Stomach smooth muscle (tissue), 2 donors: ENCODE data around the gene FKBP6.

Experiments used
- H3K27ac ChIP-seq: one replicate; pipeline ENCODE4 v1.7.0; 2013; ENCODE audit warnings: mild to moderate bottlenecking, low read length, inconsistent platforms
- H3K27me3 ChIP-seq, 2 donors: one replicate each; pipeline ENCODE4 v1.7.0; 2013; ENCODE audit warnings: low read length in 2 of 2; ENCODE audit not compliant: insufficient read depth in 2 of 2, control insufficient read depth in 1 of 2
- H3K36me3 ChIP-seq, 2 donors: one replicate each; pipeline ENCODE4 v1.7.0; 2013; ENCODE audit warnings: low read length in 2 of 2; ENCODE audit not compliant: control insufficient read depth in 2 of 2, insufficient read depth in 2 of 2
- H3K4me1 ChIP-seq: one replicate; pipeline ENCODE4 v1.7.0; 2013; ENCODE audit warnings: low read length; ENCODE audit not compliant: control insufficient read depth, insufficient read depth
- H3K4me3 ChIP-seq, 2 donors: one replicate each; pipeline ENCODE4 v1.7.0; 2013; ENCODE audit warnings: low read length in 2 of 2
- H3K9ac ChIP-seq, 2 donors: one replicate each; pipeline ENCODE4 v1.7.0; 2013; ENCODE audit warnings: low read length in 2 of 2, mild to moderate bottlenecking in 1 of 2
- H3K9me3 ChIP-seq, 2 donors: one replicate each; pipeline ENCODE4 v1.7.0; 2013; ENCODE audit warnings: low read length in 2 of 2; ENCODE audit not compliant: control insufficient read depth in 2 of 2
- donor health status: healthy.
- donor health status: Pancreatic carcinoma.

Gene FKBP6

DNA sequence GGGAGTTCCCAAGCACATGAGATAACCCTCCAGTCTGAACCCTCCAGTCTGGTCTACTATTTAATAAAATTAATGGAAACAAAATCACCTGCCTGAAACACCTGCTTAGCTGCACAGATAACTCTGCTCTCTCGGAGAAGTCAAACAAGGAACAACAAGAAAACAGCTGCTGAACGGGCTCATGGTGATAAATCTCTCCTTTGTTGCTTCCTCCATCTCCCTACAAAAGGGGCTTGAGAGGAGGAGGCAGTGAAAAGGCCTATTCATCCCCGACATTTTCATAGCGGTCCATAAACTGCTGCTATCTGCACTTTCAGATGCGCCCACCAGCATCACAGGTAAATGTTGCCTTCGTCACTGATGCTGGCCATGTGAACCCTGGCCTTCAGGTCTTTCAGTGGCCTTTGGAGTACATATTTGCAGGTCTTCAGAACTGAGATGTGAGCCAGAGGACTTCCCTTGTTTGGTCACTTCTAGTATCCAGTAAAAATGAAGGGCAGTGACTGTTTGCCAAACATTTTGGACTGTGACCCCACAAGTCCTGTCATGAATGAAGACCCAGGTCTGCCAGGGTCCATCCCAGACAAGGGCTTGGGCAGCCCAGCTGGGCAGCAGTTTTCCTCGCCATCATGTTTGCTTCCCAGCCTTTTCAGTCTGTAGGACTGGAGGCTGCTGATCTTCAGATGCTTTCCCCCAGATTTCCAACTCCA lies 15.9 kb downstream of the FKBP6 start:
- H3K9me3 ChIP-seq: no peaks in the 10 kb centered on the region
- no peak overlapping the region for H3K9ac ChIP-seq
- no peaks in the 10 kb centered on the region for H3K36me3 ChIP-seq
- H3K27ac ChIP-seq: no peak overlapping the region
- H3K27me3 ChIP-seq: peaks cover 3% of the 10 kb centered on the region in 2 donors
- no peak overlapping the region for H3K4me3 ChIP-seq
- peaks cover 3% of the 10 kb centered on the region for H3K4me1 ChIP-seq

DNA sequence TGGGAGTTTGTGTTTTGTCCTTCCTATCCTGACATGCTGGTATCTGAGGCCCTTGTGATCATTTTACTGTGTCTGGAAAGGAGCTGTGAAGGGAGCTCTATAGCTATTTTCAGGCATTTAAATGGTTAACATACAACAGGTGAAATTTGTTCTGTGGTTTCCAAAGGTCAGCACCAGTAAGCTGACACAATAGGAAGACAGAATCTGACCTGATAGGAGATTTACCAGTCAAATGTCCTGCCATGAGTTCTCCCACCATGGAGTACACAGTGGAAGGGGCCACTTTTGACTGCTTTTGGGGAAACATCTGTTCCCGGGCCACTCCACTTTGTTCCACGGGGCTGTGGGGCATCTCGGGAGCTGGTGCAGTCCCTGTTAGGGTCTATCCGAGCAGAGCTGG lies 17.6 kb downstream of the FKBP6 start:
- no peak overlapping the region for H3K27ac ChIP-seq
- H3K27me3 ChIP-seq: peaks cover 3% of the 10 kb centered on the region in 2 donors
- H3K4me3 ChIP-seq: no peak overlapping the region
- H3K4me1 ChIP-seq: peaks cover 3% of the 10 kb centered on the region
- H3K9ac ChIP-seq: no peak overlapping the region
- H3K36me3 ChIP-seq: no peaks in the 10 kb centered on the region
- no peaks in the 10 kb centered on the region for H3K9me3 ChIP-seq

DNA sequence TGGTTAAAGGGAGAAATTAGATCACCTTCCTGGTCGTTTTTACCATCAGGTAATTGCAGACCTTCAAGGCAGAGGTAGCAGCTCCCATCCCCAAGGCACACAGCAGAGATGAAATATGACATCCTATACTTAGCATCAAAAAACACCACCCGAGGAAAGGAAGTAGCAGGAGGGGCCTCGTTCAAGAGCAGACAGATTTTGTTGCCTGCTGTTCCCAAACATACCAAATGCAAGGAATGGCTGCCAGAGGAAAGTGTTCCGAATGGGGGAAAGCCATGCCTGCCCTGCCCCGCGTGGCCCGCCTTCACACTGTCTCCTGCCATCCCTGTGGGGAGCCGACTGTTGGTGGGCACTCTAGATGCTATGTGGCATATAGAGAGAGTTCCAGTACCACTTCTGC lies 18.0 kb downstream of the FKBP6 start:
- Histone ChIP-seq H3K4me3 (no peak overlapping the region), H3K9ac (no peak overlapping the region), H3K27ac (no peak overlapping the region)

DNA sequence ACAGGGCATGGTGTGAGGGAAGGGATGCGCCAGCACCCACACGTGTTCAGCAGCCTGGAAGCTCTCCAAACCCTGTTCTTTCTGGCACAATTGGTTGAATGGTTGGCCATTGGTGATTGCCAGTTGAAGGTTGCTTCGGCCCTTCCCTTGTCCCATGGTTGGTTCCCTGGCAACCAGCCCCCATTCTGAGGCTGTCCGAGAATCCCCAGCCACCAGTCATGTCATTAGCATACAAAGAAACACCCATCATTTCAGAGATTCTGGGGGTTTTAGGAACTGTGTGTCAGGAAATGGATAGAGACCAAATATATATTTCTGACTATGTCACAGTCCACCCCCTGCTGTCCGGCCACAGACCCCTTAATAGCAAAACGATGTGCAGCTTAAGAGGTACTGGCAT lies 21.8 kb downstream of the FKBP6 start:
- Histone ChIP-seq H3K27ac (no peak overlapping the region), H3K27me3 (no peaks in the 10 kb centered on the region), H3K4me1 (peaks cover 3% of the 10 kb centered on the region), H3K4me3 (no peak overlapping the region), H3K9me3 (no peaks in the 10 kb centered on the region), H3K36me3 (no peaks in the 10 kb centered on the region), H3K9ac (no peak overlapping the region)

More for the DNA sequence above, 18.0 kb downstream of the FKBP6 start:
- Histone ChIP-seq H3K9me3 (no peaks in the 10 kb centered on the region), H3K36me3 (no peaks in the 10 kb centered on the region), H3K4me1 (peaks cover 3% of the 10 kb centered on the region), H3K27me3 (peaks cover 3% of the 10 kb centered on the region in 2 donors)

DNA sequence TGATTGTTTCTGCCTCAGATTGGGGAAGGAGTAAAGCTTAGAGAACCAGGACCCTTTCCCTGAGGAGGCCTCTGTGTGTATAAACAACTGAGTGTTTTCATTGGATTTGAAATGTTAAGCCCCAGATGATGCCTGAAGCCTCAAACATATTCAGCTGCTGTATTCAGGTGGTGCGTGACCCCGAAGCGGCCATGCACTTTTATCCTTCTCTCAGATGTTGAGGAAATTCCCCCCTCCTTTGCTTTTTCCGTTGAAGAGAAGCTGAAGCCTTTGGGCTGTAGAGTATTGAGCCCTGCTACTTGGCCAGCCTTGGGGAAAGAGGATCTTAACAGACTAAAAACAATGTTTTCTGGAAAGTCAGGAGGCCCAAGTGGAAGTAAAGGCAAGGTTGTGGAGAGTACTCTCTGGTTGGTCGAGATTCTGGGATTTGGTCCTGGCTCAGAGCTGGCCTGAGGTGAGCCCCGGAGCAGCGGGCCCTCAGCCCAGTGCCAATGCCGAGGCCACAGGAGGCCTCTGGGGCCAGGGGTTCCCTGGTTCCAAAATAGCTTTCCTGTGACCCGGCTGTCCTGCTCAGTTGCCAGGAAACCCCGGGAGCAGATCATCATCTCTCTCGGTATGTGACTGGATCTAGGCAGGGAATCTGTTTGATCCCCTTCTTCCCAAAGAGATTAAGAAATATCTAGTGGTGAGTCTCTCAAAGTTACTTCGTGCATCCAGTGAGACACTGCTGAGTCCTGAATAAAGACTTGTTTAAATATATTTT lies 22.5 kb downstream of the FKBP6 start:
- H3K27ac ChIP-seq: no peak overlapping the region
- peaks cover 3% of the 10 kb centered on the region for H3K4me1 ChIP-seq
- H3K9me3 ChIP-seq: no peaks in the 10 kb centered on the region
- no peaks in the 10 kb centered on the region for H3K36me3 ChIP-seq
- H3K27me3 ChIP-seq: no peaks in the 10 kb centered on the region
- no peak overlapping the region for H3K4me3 ChIP-seq
- H3K9ac ChIP-seq: no peak overlapping the region

DNA sequence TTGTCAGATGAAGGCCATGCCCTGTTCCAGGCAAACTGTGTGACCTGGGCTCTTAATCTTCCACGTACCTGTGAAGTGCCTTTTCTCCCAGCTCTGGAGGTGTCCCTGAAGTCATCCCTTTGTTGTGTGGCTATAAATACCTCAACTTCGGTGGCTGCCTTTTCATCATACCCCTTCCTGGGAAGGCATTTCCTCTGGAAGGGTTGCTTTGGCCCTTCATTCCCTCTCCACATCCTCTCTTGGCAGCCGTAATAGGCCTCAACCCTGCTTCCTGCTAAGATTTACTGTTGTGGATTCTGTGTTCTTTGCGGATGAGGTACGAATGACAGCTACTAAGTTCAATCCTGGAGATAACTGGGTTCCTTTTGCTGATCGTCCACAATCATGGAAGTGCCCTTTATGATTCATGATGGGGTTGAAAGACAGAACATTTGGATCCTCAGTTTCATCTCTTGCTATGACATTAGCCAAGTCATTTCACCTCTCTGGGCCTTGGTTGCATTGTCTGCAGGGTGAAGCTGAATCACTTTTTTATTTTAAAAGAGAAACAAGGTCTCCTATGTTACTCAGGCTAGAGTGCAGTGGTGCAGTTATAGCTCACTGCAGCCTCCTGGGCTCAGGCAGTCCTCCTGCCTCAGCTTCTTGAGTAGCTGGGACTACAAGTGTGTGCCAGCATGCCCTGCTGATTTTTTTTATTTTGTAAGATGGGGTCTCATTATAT lies 23.6 kb downstream of the FKBP6 start:
- no peak overlapping the region for H3K4me3 ChIP-seq
- H3K27me3 ChIP-seq: no peaks in the 10 kb centered on the region
- H3K36me3 ChIP-seq: no peaks in the 10 kb centered on the region
- H3K9ac ChIP-seq: no peak overlapping the region
- H3K4me1 ChIP-seq: peaks cover 3% of the 10 kb centered on the region
- no peaks in the 10 kb centered on the region for H3K9me3 ChIP-seq
- H3K27ac ChIP-seq: no peak overlapping the region

DNA sequence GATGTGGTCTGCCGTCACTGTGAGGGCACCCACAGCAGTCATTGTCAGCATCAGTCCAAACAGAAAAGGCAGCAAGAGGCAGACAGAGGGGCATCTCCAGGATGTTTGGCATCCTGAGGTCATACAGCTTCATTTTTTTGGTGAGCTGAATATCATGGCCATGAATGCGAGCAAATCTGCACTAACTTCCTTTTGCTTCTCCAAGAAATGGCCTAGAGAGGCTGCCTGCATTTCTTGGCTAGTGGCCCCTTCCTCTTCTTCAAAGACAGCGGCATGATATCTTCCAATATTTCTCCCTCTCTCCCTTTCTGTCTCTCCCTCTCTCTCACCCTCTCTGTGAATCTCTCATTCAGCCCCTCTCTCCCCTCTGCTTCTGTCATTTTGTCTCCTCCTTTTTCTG lies 24.8 kb downstream of the FKBP6 start:
- Histone ChIP-seq H3K27ac (no peak overlapping the region), H3K4me3 (no peak overlapping the region), H3K4me1 (peaks cover 3% of the 10 kb centered on the region), H3K9ac (no peak overlapping the region), H3K27me3 (no peaks in the 10 kb centered on the region), H3K36me3 (no peaks in the 10 kb centered on the region), H3K9me3 (no peaks in the 10 kb centered on the region)

DNA sequence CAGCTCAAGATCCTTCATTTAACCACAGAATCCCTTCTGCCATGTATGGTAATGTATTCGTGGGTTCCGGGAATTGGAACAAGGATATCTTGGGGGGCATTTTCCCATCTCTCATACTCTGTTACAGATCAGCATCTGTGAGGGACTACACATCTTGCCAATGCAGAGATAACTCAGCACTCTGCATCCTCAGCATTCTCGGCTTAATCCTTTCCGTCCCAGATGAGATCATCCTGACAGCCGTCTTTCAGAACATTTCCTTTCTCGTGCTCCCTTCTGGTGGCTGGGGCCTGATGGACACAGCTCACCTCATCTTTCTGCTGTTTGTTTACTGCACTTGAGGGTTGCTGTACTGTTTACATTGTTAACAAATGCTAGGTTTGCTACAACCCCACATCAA lies 25.3 kb downstream of the FKBP6 start:
- Histone ChIP-seq H3K27ac (no peak overlapping the region), H3K36me3 (no peaks in the 10 kb centered on the region), H3K9me3 (no peaks in the 10 kb centered on the region), H3K9ac (no peak overlapping the region), H3K4me1 (peaks cover 3% of the 10 kb centered on the region), H3K27me3 (no peaks in the 10 kb centered on the region), H3K4me3 (no peak overlapping the region)

DNA sequence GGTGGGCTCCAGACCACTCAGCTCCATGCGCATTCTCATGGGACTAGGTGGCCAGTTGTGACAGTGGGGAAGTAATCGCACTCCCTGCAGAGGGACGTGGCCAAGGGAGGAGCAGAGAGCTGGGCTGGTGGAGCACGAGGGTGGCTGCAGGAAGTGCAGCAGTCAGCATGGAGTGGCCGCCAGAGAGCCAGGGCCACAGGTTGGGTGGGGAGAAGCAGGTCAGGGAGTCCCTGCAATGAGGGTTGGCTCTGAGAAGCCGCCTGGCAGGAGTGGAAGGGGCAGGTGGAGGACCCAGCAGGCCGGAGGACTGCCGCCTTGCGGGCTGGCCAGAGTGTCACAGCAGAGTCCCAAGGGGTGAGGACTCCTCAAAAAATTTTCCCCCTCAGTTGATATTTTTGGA lies 26.2 kb downstream of the FKBP6 start:
- Histone ChIP-seq H3K9me3 (no peaks in the 10 kb centered on the region), H3K4me1 (peaks cover 3% of the 10 kb centered on the region), H3K4me3 (no peak overlapping the region), H3K9ac (no peak overlapping the region), H3K36me3 (no peaks in the 10 kb centered on the region), H3K27ac (no peak overlapping the region), H3K27me3 (peaks cover 0 to under 1% of the 10 kb centered on the region in 2 donors)

DNA sequence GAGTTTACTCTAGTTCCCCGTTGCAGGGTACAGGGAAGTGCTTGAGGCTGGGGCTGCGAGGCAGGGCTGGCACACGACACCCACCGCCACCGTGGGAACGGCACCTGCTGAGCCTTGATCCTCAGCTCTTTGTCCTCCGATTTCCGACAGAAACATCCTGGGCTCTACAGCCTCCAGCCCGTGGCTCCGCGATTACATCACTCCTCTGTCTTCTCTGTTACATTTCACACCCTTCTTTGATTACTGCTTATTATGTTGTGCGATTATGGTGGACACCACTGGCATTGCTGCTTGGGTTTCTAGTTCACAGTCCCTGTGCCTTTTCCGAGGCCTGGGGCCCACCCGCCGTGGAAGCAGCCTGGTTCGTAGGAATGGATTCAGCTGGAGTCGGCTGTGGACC lies 26.9 kb downstream of the FKBP6 start:
- Histone ChIP-seq H3K27me3 (peaks cover 0 to 3% of the 10 kb centered on the region in 2 donors), H3K4me3 (no peak overlapping the region), H3K9me3 (no peaks in the 10 kb centered on the region), H3K4me1 (peaks cover 3% of the 10 kb centered on the region), H3K27ac (no peak overlapping the region), H3K9ac (no peak overlapping the region), H3K36me3 (no peaks in the 10 kb centered on the region)
